Keratinocyte (primary cell): ENCODE results near the gene DRD1. TPM values are rescaled to one million over a fixed set of nuclear protein-coding genes. Genes with fewer than 3 reads are reported as not detected.
"Not testable (repeated sequence)": the region's sequence is repeated elsewhere in the genome, so short reads cannot be mapped to it uniquely, and the experiment has no call there.

Source experiments
- DNase-seq: peaks from one replicate; pipeline ENCODE4 v3.0.0-alpha.2; 2011; ENCODE audit warnings: low read depth, missing footprints, low spot score
- FAIRE-seq: peaks from 2 replicates; lab custom pipeline; 2011; peaks lifted over from hg19 to GRCh38; lab: Jason Lieb, UNC
- H2AFZ ChIP-seq: 2 replicates; pipeline ENCODE4 v1.6.0; 2012; ENCODE audit warnings: low read length, control low read depth, inconsistent platforms; ENCODE audit not compliant: control insufficient read depth
- H3K27ac ChIP-seq: 2 replicates; pipeline ENCODE4 v1.5.1; 2011; ENCODE audit warnings: low read length; ENCODE audit not compliant: control insufficient read depth, insufficient read depth
- H3K27me3 ChIP-seq: 3 replicates; pipeline ENCODE4 v1.6.0; 2011; ENCODE audit warnings: low read length; ENCODE audit not compliant: control insufficient read depth, insufficient read depth; ENCODE audit errors: extremely low read depth
- H3K36me3 ChIP-seq, 2 experiments: 2 replicates in 1 of 2; 3 replicates in 1 of 2; pipeline ENCODE4 v1.5.1; 2011; ENCODE audit warnings: low read length in 2 of 2, mild to moderate bottlenecking in 1 of 2; ENCODE audit not compliant: control insufficient read depth in 2 of 2, insufficient read depth in 2 of 2; ENCODE audit errors: extremely low read depth in 1 of 2
- H3K4me1 ChIP-seq: 3 replicates; pipeline ENCODE4 v1.5.1; 2011; ENCODE audit warnings: low read length; ENCODE audit not compliant: control insufficient read depth, insufficient read depth; ENCODE audit errors: extremely low read depth
- H3K4me2 ChIP-seq: 3 replicates; pipeline ENCODE4 v1.6.0; 2011; ENCODE audit warnings: low read depth, low read length; ENCODE audit not compliant: control insufficient read depth, insufficient read depth; ENCODE audit errors: extremely low read depth
- H3K4me3 ChIP-seq, 3 experiments: fragments of 200-600 bp in 1 of 3; sonication (generic) in 1 of 3; 2 replicates in 2 of 3; 3 replicates in 1 of 3; pipeline ENCODE4 v1.5.1; 2011 to 2016; ENCODE audit warnings: low read length in 3 of 3, mild to moderate bottlenecking in 3 of 3, control low read depth in 2 of 3, inconsistent platforms in 1 of 3, low read depth in 1 of 3, mixed read lengths in 1 of 3, mixed run types in 1 of 3, moderate library complexity in 1 of 3; ENCODE audit not compliant: control insufficient read depth in 2 of 3, insufficient read depth in 2 of 3; ENCODE audit errors: extremely low read depth in 1 of 3
- H3K79me2 ChIP-seq: 2 replicates; pipeline ENCODE4 v1.6.0; 2012; ENCODE audit warnings: low read length; ENCODE audit not compliant: control insufficient read depth, insufficient read depth
- H3K9ac ChIP-seq: 3 replicates; pipeline ENCODE4 v1.6.0; 2011; ENCODE audit warnings: low read length; ENCODE audit not compliant: control insufficient read depth, insufficient read depth; ENCODE audit errors: extremely low read depth
- H3K9me1 ChIP-seq: 3 replicates; pipeline ENCODE4 v1.6.0; 2011; ENCODE audit warnings: low read length; ENCODE audit not compliant: control insufficient read depth, insufficient read depth; ENCODE audit errors: extremely low read depth
- H3K9me3 ChIP-seq: 2 replicates; pipeline ENCODE4 v1.5.1; 2012; ENCODE audit warnings: low read depth, low read length; ENCODE audit not compliant: control insufficient read depth
- H4K20me1 ChIP-seq: 3 replicates; pipeline ENCODE4 v1.6.0; 2011; ENCODE audit warnings: low read length; ENCODE audit not compliant: control insufficient read depth, insufficient read depth; ENCODE audit errors: extremely low read depth
- EZH2 ChIP-seq: IDR thresholded peaks from one replicate; pipeline ENCODE4 v1.6.1; 2012; ENCODE audit warnings: inconsistent platforms, mild to moderate bottlenecking, low read length, moderate library complexity
- dilution Hi-C: fragments of 300-500 bp; cut with MboI; formaldehyde crosslinking; loops from one replicate; pipeline ENCODE4 v1.7.0; 2020; ENCODE audit warnings: low sequenced_read_pairs; ENCODE audit not compliant: extremely low pct_ligation_motif_present
- polyA plus RNA-seq, 5 experiments: library from polyadenylated mRNA; depleted of rRNA in 3 of 5; stranded (reverse) in 3 of 5; stranded (forward) in 1 of 5; unstranded in 1 of 5; fragments of >200 nt; gene quantifications; 1 replicate in 1 of 5; 2 replicates in 3 of 5; 3 replicates in 1 of 5; pipeline versions ENCODE4 v1.2.1 to v1.2.3, GENCODE V29; 2011 to 2012; ENCODE audit warnings: missing spikeins in 2 of 5, low read depth in 1 of 5, low replicate concordance in 1 of 5
- TF ChIP-seq, protein P1 (sequence below), 3 experiments: IDR thresholded peaks in 1 of 3; conservative IDR thresholded peaks in 1 of 3; optimal IDR thresholded peaks in 1 of 3; 2 replicates in 2 of 3; 3 replicates in 1 of 3; pipeline versions ENCODE3 to v1.5.1; 2011; ENCODE audit warnings: low read length in 3 of 3, mild to moderate bottlenecking in 3 of 3, moderate library complexity in 2 of 3, control low read depth in 1 of 3, inconsistent platforms in 1 of 3; ENCODE audit not compliant: insufficient read depth in 2 of 3; ENCODE audit errors: extremely low read depth in 1 of 3

DRD1 gene
- polyA plus RNA-seq, 1 donor (not counting 4 experiments of a cell fraction or from before 2014, with no cell fraction given): not detected

DNA sequence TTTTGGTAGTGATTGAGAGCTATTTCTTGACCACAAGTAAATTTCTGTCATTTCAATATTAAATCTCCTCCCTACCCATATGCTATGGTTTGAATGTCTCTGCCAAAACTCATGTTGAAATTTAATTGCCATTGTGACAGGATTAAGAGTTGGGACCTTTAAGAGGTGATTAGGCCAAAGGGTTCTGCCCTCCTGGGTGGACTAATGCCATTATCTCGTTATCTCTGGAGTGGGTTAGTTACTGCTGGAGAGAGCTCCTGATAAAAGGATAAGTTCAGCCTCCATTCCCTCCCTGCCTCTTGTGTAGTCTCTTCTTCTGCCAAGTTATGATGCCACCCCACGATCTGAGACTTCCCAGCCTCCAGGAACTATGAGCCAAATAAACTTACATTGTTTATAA lies 3.6 kb upstream of the DRD1 start:
- Histone ChIP-seq H4K20me1 (no peaks in the 10 kb centered on the region), H2AFZ (no peak overlapping the region), H3K27ac (no peak overlapping the region), H3K9ac (no peak overlapping the region), H3K79me2 (no peaks in the 10 kb centered on the region), H3K4me3 (no peak overlapping the region), H3K9me1 (no peaks in the 10 kb centered on the region), H3K4me1 (no peaks in the 10 kb centered on the region), H3K4me2 (no peak overlapping the region), H3K27me3 (peaks cover 24% of the 10 kb centered on the region), H3K9me3 (no peaks in the 10 kb centered on the region), H3K36me3 (no peaks in the 10 kb centered on the region)
- TF ChIP-seq, protein P1, sequence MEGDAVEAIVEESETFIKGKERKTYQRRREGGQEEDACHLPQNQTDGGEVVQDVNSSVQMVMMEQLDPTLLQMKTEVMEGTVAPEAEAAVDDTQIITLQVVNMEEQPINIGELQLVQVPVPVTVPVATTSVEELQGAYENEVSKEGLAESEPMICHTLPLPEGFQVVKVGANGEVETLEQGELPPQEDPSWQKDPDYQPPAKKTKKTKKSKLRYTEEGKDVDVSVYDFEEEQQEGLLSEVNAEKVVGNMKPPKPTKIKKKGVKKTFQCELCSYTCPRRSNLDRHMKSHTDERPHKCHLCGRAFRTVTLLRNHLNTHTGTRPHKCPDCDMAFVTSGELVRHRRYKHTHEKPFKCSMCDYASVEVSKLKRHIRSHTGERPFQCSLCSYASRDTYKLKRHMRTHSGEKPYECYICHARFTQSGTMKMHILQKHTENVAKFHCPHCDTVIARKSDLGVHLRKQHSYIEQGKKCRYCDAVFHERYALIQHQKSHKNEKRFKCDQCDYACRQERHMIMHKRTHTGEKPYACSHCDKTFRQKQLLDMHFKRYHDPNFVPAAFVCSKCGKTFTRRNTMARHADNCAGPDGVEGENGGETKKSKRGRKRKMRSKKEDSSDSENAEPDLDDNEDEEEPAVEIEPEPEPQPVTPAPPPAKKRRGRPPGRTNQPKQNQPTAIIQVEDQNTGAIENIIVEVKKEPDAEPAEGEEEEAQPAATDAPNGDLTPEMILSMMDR (optimal IDR thresholded peaks at IDR 0.05 in 1 of 3, IDR thresholded peaks at IDR 0.05 in 1 of 3, conservative IDR thresholded peaks at IDR 0.05 in 1 of 3; ENCODE audit: extremely low read depth in 1 of 3, insufficient read depth in 2 of 3, low read length in 3 of 3): no peak
- no peak for TF ChIP-seq EZH2
- dilution Hi-C loops: no loop called here
- no peak for FAIRE-seq
- DNase-seq: no peak

DNA sequence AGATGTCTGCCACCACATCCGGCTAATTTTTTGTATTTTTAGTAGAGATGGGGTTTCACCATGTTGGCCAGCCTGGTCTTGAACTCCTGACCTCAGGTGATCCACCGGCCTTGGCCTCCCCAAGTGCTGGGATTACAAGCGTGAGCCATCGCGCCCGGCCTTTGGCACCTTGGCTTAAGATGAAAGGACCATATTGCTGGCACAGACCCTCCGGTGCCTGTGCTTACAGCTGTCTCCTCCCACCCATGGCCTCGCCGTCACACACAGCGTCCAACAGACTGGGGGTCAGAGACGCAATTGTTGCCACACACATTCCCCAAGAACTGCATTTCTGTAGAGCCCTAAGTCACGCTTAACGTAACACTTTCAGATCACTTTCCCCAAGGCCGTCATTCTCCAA lies 2.4 kb upstream of the DRD1 start:
- H2AFZ ChIP-seq, H3K79me2 ChIP-seq, H4K20me1 ChIP-seq, FAIRE-seq, H3K9ac ChIP-seq, dilution Hi-C loops, H3K4me1 ChIP-seq, H3K27ac ChIP-seq, DNase-seq, H3K4me2 ChIP-seq, H3K36me3 ChIP-seq, H3K9me1 ChIP-seq, H3K9me3 ChIP-seq, H3K4me3 ChIP-seq: not testable (repeated sequence)
- peaks cover 31% of the 10 kb centered on the region for H3K27me3 ChIP-seq

DNA sequence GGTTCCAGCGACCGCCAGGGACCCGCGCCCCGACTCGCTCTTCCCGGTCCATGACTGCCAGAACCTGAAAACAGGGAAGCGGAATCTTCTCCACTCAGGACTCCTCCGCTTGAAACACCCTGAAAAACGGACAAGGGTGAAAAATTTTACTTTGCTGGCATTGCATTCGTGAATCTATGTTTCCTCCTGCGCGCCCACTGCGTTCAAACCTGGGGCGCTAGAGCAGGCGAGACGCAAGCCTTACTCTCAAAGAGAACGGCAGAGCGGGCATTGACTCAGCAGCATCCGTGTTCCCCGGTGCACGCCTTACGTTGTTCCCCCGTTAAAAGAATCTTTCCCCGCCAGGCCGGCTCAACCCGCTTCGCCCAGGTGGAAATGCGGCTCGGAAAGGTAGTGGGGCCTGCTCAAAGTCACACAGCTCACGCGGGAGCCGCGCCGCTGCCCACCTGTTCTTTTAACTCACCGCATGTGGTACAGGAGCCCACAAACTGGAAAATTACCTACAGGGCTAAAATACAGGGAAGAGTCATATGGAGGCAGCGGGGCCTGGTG lies 999 bp upstream of the DRD1 start:
- TF ChIP-seq EZH2: no peak
- TF ChIP-seq, protein P1 (optimal IDR thresholded peaks at IDR 0.05 in 1 of 3, IDR thresholded peaks at IDR 0.05 in 1 of 3, conservative IDR thresholded peaks at IDR 0.05 in 1 of 3; ENCODE audit: extremely low read depth in 1 of 3, insufficient read depth in 2 of 3, low read length in 3 of 3): no peak
- Histone ChIP-seq H4K20me1 (no peaks in the 10 kb centered on the region), H3K79me2 (no peaks in the 10 kb centered on the region), H2AFZ (peak overlapping the region; percentile 17), H3K36me3 (no peaks in the 10 kb centered on the region), H3K9me1 (no peaks in the 10 kb centered on the region), H3K9ac (no peak overlapping the region), H3K27ac (no peak overlapping the region), H3K4me1 (no peaks in the 10 kb centered on the region), H3K4me3 (peak overlapping the region; percentile 4 to 29 (median 6)), H3K9me3 (no peaks in the 10 kb centered on the region), H3K27me3 (peaks cover 27% of the 10 kb centered on the region), H3K4me2 (peak overlapping the region; percentile 52)
- DNase-seq (no peak), FAIRE-seq (no peak)
- dilution Hi-C loops: no loop called here
